WI38 (cell line): ENCODE measurements around the gene AGT.
"Not testable (repeated sequence)": the region's sequence is repeated elsewhere in the genome, so short reads cannot be mapped to it uniquely, and the experiment has no call there.

Source experiments
- H3K4me3 ChIP-seq: 2 replicates; pipeline ENCODE4 v1.5.1; 2011; ENCODE audit warnings: low read depth, mild to moderate bottlenecking, control low read depth, low read length
- CTCF ChIP-seq: IDR thresholded peaks from 2 replicates; pipeline ENCODE4 v1.5.1; 2012; ENCODE audit warnings: low read depth, mild to moderate bottlenecking, control low read depth, low read length

AGT gene

GRCh38 chr1:230700132-230700531 lies 13.8 kb downstream of the AGT start:
- TF ChIP-seq CTCF: no peak
- H3K4me3 ChIP-seq: no peak overlapping the region

- no peak overlapping the region for H3K4me3 ChIP-seq
- no peak for TF ChIP-seq CTCF
These were observed 14.2 kb downstream of the AGT start for GRCh38 chr1:230699716-230700115.

- not testable (repeated sequence) for H3K4me3 ChIP-seq
These were observed 15.0 kb downstream of the AGT start for GRCh38 chr1:230698964-230699363.

- no peak for TF ChIP-seq CTCF
These were observed 15.8 kb downstream of the AGT start for GRCh38 chr1:230698130-230698529.

GRCh38 chr1:230696722-230697437 lies 17.0 kb downstream of the AGT start:
- no peak overlapping the region for H3K4me3 ChIP-seq
- TF ChIP-seq CTCF: no peak

More at GRCh38 chr1:230698130-230698529, 15.8 kb downstream of the AGT start:
- H3K4me3 ChIP-seq: no peak overlapping the region

- no peak for TF ChIP-seq CTCF
- H3K4me3 ChIP-seq: no peak overlapping the region
These were observed 17.7 kb downstream of the AGT start for GRCh38 chr1:230696218-230696617.

GRCh38 chr1:230694991-230695390 lies 18.9 kb downstream of the AGT start:
- no peak overlapping the region for H3K4me3 ChIP-seq
- TF ChIP-seq CTCF: no peak

- no peak for TF ChIP-seq CTCF
These were observed 19.5 kb downstream of the AGT start for GRCh38 chr1:230694464-230694863.

More at GRCh38 chr1:230694464-230694863, 19.5 kb downstream of the AGT start:
- no peak overlapping the region for H3K4me3 ChIP-seq
